ENCODE data around the gene SRPK1. TPM values are rescaled to one million over a fixed set of nuclear protein-coding genes. Genes with fewer than 3 reads are reported as not detected.
"Not testable (repeated sequence)": the region's sequence is repeated elsewhere in the genome, so short reads cannot be mapped to it uniquely, and the experiment has no call there.

The SRPK1 gene
- total RNA-seq, 1 donor from 2014 or later = 51.5 TPM

DNA sequence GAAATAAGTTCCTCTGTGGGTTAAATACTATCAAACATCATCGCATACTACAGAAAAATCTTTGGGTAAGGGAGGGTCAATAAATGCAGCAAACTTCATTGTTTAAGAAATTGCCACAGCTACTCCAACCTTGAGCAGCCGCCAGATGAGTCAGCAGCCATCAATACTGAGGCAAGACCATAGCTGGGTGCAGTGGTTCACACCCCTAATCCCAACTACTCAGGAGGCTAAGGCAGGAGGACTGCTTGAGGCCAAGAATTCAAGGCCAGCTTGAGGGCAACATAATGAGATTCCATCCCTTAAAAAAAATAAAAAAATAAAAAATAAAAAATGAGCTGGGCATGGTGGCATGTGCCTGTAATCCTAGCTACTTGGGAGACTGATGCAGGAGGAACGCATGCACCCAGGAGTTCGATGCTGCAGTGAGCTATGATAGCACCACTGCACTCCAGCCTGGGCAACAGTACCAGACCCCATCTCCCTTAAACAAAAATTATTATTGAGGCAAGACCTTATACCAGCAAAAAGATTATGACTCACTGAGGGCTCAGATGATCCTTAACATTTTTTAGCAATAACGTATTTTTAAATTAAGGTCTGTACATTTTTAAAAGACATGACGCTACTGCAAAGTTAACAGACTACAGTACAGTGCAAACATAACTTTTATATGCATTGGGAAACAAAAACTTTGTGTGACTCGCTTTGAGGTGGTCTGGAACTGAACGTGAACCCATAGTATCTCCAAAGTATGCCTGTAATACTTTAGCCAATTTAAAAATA, 8.8 kb downstream of the SRPK1 start:
- ChIA-PET POLR2A (no interaction called here), CTCF (no interaction called here)
- no peak overlapping the region for H3K27ac Mint-ChIP-seq
- TF ChIP-seq, protein P1, sequence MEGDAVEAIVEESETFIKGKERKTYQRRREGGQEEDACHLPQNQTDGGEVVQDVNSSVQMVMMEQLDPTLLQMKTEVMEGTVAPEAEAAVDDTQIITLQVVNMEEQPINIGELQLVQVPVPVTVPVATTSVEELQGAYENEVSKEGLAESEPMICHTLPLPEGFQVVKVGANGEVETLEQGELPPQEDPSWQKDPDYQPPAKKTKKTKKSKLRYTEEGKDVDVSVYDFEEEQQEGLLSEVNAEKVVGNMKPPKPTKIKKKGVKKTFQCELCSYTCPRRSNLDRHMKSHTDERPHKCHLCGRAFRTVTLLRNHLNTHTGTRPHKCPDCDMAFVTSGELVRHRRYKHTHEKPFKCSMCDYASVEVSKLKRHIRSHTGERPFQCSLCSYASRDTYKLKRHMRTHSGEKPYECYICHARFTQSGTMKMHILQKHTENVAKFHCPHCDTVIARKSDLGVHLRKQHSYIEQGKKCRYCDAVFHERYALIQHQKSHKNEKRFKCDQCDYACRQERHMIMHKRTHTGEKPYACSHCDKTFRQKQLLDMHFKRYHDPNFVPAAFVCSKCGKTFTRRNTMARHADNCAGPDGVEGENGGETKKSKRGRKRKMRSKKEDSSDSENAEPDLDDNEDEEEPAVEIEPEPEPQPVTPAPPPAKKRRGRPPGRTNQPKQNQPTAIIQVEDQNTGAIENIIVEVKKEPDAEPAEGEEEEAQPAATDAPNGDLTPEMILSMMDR (IDR thresholded peaks at IDR 0.05) = no peak
- H3K36me3 Mint-ChIP-seq (ENCODE audit: low read depth) = peaks cover 66% of the 10 kb centered on the region
- intact Hi-C loops (cut with micrococcal nuclease) = no loop called here
- peaks cover 4% of the 10 kb centered on the region for H3K4me1 Mint-ChIP-seq
- DNase-seq (no peak), ATAC-seq (ENCODE audit: low read depth) (no peak)
- peaks cover 20% of the 10 kb centered on the region for H3K9me3 Mint-ChIP-seq
- no peaks in the 10 kb centered on the region for H3K27me3 Mint-ChIP-seq
- no peak overlapping the region for H3K4me3 Mint-ChIP-seq

DNA sequence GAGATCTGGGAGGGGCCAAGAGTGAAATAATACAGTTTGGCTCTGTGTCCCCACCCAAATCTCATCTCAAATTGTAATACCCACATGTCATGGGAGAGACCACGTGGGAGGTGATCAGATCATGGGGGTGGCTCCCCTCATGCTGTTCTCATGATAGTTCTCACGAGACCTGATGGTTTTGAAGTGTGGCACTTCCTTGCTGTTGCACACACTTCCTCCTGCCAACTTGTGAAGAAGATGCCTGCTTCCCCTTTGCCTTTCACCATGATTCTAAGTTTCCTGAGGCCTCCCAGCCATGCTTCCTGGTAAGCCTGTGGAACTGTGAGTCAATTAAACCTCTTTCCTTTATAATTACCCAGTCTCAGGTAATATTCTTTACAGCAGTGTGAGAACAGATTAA, 11.3 kb downstream of the SRPK1 start:
- CTCF ChIA-PET = not testable (repeated sequence)
- peaks cover 63% of the 10 kb centered on the region for H3K36me3 Mint-ChIP-seq (ENCODE audit: low read depth)

DNA sequence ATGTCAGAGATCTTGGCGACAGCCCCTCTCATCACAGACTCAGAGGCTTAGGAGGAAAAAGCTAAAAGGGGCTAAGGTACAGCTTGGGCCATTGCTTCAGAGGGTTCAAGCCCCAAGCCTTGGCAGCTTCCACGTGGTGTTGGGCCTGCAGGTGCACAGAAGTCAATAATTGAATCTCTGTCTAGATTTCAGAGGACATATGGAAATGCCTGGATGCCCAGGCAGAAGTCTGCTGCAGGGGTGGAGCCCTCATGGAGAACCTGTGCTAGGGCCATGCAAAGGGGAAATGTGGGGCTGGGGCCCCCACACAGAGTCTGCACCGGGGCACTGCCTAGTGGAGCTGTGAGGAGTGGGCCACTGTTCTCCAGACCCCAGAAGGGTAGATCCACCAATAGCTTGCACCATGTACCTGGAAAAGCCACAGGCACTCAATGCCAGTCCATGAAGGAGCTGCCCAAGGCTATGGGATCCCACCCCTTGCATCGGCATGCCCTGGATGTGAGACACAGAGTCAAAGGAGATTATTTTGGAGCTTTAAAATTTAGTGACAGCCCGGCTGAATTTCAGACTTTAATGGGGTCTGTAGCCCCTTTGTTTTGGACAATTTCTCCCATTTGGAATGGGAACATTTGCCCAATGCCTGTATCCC, 12.0 kb downstream of the SRPK1 start:
- H3K27me3 Mint-ChIP-seq; POLR2A ChIA-PET; H3K4me1 Mint-ChIP-seq; ATAC-seq (ENCODE audit: low read depth); DNase-seq; CTCF ChIA-PET; intact Hi-C loops (cut with micrococcal nuclease); H3K27ac Mint-ChIP-seq; H3K4me3 Mint-ChIP-seq: not testable (repeated sequence)
- peaks cover 63% of the 10 kb centered on the region for H3K36me3 Mint-ChIP-seq (ENCODE audit: low read depth)
- H3K9me3 Mint-ChIP-seq = peaks cover 20% of the 10 kb centered on the region

More for the DNA sequence above, 11.3 kb downstream of the SRPK1 start:
- H3K27ac Mint-ChIP-seq; POLR2A ChIA-PET; H3K4me1 Mint-ChIP-seq; DNase-seq; intact Hi-C loops (cut with micrococcal nuclease); H3K27me3 Mint-ChIP-seq; H3K4me3 Mint-ChIP-seq; ATAC-seq (ENCODE audit: low read depth): not testable (repeated sequence)
- H3K9me3 Mint-ChIP-seq = peaks cover 20% of the 10 kb centered on the region

DNA sequence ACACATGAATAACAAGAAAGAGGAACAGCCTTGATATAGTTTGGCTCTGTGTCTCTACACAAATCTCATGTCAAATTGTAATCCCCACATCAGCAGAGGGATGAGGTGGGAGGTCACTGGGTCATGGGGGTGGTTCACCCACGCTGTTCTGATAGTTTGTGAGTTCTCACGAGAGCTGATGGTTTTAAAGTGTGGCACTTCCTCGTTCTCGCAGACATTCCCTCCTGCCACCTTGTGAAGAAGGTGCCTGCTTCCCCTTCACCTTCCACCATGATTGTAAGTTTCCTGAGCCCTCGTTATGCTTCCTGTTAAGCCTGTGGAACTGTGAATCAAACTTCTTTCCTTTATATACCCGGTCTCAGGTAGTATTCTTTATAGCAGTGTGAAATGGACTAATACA, 13.1 kb downstream of the SRPK1 start:
- TF ChIP-seq, protein P1 (IDR thresholded peaks at IDR 0.05) = no peak
- H3K9me3 Mint-ChIP-seq = peaks cover 20% of the 10 kb centered on the region
- peaks cover 57% of the 10 kb centered on the region for H3K36me3 Mint-ChIP-seq (ENCODE audit: low read depth)
- H3K27me3 Mint-ChIP-seq = no peaks in the 10 kb centered on the region
- peaks cover 1% of the 10 kb centered on the region for H3K4me1 Mint-ChIP-seq
- ChIA-PET POLR2A (no interaction called here), CTCF (no interaction called here)
- no peak overlapping the region for H3K27ac Mint-ChIP-seq
- H3K4me3 Mint-ChIP-seq = no peak overlapping the region
- DNase-seq (no peak), ATAC-seq (ENCODE audit: low read depth) (no peak)
- intact Hi-C loops (cut with micrococcal nuclease) = no loop called here

DNA sequence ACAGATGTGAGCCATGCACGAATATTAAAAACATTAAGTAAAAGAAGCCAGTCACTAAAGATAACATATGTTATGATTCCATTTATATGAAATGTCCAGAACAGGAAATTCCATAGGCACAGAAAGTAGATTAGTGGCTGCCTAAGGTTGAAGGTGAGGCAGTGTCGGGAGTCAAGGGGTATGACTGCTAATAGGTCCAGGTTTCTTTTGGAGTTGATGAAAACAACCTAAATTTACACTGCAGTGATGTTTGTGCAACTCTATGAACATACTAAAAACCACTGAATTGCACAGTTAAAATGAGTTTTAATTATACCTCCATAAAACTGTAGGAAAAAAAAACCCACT, 14.4 kb downstream of the SRPK1 start:
- DNase-seq = no peak
- ChIA-PET CTCF (no interaction called here), POLR2A (no interaction called here)
- peaks cover 1% of the 10 kb centered on the region for H3K4me1 Mint-ChIP-seq
- TF ChIP-seq, protein P1 (IDR thresholded peaks at IDR 0.05) = no peak
- peaks cover 20% of the 10 kb centered on the region for H3K9me3 Mint-ChIP-seq
- no peaks in the 10 kb centered on the region for H3K27me3 Mint-ChIP-seq
- no peak overlapping the region for H3K27ac Mint-ChIP-seq
- no peak for ATAC-seq (ENCODE audit: low read depth)
- intact Hi-C loops (cut with micrococcal nuclease) = no loop called here
- peaks cover 49% of the 10 kb centered on the region for H3K36me3 Mint-ChIP-seq (ENCODE audit: low read depth)
- no peak overlapping the region for H3K4me3 Mint-ChIP-seq

DNA sequence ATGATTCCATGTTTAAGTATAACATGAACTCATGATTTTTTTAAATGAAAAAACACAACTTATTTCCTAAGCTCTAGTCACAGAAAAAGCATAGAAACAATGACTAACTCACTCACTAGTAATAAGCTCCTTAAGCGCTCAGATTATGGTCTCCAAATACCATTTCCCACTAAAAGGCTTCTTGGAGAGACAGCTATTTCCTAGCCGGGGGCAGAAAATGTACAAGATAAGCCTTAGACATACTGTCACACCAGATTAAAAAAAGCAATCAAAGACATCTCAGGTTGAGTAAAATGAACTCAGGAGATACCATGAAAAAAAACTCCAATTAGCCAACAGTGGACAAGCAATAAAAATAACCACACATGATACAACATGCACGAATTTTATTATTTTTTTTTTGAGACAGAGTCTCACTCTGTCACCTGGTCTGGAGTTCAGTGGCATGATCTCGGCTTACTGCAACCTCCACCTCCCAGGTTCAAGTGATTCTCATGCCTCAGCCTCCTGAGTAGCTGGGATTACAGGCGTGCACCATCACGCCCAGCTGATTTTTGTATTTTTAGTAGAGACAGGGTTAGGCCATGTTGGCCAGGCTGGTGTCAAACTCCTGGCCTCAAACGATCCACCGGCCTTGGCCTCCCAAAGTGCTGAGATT, 14.9 kb downstream of the SRPK1 start:
- CTCF ChIA-PET = no interaction called here

More for the DNA sequence above, 14.9 kb downstream of the SRPK1 start:
- DNase-seq (no peak), ATAC-seq (ENCODE audit: low read depth) (no peak)
- TF ChIP-seq, protein P1 (IDR thresholded peaks at IDR 0.05) = no peak
- Mint-ChIP-seq H3K9me3 (peaks cover 18% of the 10 kb centered on the region), H3K36me3 (ENCODE audit: low read depth) (peaks cover 49% of the 10 kb centered on the region), H3K4me1 (peaks cover 1% of the 10 kb centered on the region), H3K27me3 (no peaks in the 10 kb centered on the region), H3K4me3 (no peak overlapping the region), H3K27ac (no peak overlapping the region)
- intact Hi-C loops (cut with micrococcal nuclease) = no loop called here
- POLR2A ChIA-PET = no interaction called here

Measured in activated B cell treated with CpG ODN at 0.5 μM for 24 hours (primary cell).